ENCODE results near the gene BBS12. TPM values are rescaled to one million over a fixed set of nuclear protein-coding genes. Genes with fewer than 3 reads are reported as not detected.

Gene BBS12
- total RNA-seq, 1 donor from 2014 or later: 6.0 TPM

Other genes with a start within 250 kb of the BBS12 start
- gene IL21, start 111.6 kb upstream of the BBS12 start, total RNA-seq: not detected in 2 replicates
- 31.8 and 41.6 TPM in 2 replicates for gene FGF2, start 94.1 kb downstream of the BBS12 start, total RNA-seq
- gene NUDT6, start 189.9 kb downstream of the BBS12 start, total RNA-seq: 7.4 and 10.0 TPM in 2 replicates

Data from dermis blood vessel endothelial cell (primary cell).